GM18502 (cell line): Measurements from ENCODE around the gene ADAM8.
"Not testable (repeated sequence)": the region's sequence is repeated elsewhere in the genome, so short reads cannot be mapped to it uniquely, and the experiment has no call there.

Experiments used
- ATAC-seq: cut with Tn5 transposase; IDR thresholded peaks from one replicate; pipeline ENCODE4 v1.9.1; 2021; ENCODE audit warnings: mild to moderate bottlenecking; ENCODE audit not compliant: unreplicated experiment, poor library complexity

The ADAM8 gene

GRCh38 chr10:133235932-133236331 lies 40.7 kb downstream of the ADAM8 start:
- ATAC-seq = no peak

- no peak for ATAC-seq
Measured at GRCh38 chr10:133235265-133235855, 41.3 kb downstream of the ADAM8 start.

- not testable (repeated sequence) for ATAC-seq
Measured at GRCh38 chr10:133234796-133235195, 41.9 kb downstream of the ADAM8 start.

DNA sequence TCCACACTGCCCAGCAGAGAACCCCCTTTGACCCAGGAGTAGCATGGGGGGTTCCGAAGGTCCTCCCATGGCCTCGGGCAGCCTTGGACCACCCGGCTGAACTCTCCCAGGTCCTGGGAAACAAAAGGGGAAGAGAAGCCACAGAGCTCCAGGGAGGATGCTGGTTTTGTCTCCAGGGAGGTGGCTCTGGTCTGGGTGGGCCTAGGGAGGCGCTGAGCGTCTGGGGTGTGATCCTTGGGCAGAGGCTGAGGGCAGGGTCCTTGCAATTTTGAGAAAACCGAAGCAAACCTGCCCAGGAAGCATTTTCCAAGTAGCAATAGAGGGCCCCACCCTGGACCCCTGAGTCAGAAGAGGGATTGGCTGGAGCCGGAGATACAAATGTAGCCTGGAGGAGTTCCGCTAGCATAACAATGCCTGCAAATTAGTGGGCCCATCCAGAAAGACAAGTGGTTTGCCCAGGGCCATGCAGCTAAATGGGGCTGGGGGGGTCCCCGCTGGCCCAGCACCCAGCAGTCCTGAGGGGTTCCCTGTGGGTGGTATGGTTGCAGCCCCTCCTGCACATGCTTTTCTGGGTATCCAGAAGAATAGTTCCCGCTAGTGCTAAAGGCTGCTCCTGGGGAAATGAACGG lies 44.6 kb downstream of the ADAM8 start:
- ATAC-seq = no peak

GRCh38 chr10:133231244-133231945 lies 45.3 kb downstream of the ADAM8 start:
- no peak for ATAC-seq

GRCh38 chr10:133230387-133231195 lies 46.1 kb downstream of the ADAM8 start:
- ATAC-seq = no peak

GRCh38 chr10:133230044-133230361 lies 46.7 kb downstream of the ADAM8 start, which contains the start of gene UTF1:
Gene UTF1 (plus strand): TSS chr10:133230217. CDS start chr10:133230289, 72 bp downstream.
- ATAC-seq = no peak

GRCh38 chr10:133229265-133230043 lies 47.2 kb downstream of the ADAM8 start:
- no peak for ATAC-seq

- ATAC-seq = no peak
Measured at GRCh38 chr10:133227256-133227655, 49.4 kb downstream of the ADAM8 start.

DNA sequence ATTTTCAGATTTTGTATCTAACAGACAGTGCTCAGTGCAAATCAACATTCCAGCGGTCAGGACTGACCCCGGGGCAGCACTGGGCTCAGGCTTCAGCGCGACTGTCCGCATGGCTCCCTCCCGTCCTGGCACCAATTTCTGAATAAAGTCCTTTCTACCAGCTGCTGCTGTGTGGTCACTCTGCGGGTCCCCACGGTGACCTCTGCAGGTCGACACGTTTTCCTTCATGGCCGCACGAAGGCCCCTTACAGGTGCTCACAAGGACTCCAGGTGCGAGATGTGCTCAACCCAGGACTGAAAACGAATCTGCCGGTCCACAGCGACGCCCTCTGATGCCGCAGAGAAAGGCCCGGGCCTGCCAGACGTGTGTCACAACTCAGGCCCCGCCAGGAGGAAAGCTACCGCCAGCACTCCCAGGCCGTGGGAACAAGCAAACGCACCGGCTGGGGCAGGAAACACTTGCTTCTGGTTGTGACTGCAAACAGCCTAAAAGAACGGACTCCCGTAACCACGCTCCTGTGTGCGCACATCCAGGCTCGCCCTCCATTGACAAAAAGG lies 50.3 kb downstream of the ADAM8 start:
- no peak for ATAC-seq

DNA sequence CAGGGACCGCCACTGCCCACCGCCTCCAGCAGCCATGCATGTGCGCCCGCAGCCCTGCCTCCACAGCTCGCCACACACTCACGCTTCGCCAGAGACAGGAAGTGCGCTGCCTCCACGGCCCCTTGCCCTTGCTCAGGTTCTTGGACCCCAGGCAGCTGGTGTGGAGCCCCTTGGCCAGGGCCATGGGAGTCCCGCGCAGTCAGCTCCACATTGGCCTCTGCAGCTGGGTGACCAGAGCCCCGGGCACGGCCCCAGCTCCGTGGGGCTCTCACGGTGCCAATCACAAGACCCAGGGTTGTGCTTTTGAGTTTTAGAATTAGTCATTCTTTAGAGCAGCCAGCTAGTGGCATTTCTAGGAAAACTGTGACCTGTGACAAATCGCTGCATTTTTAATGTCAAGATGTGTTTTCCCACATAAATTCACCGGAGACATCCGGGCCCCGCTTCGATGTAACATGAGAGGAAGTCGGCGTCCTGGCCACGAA lies 50.9 kb downstream of the ADAM8 start:
- no peak for ATAC-seq

DNA sequence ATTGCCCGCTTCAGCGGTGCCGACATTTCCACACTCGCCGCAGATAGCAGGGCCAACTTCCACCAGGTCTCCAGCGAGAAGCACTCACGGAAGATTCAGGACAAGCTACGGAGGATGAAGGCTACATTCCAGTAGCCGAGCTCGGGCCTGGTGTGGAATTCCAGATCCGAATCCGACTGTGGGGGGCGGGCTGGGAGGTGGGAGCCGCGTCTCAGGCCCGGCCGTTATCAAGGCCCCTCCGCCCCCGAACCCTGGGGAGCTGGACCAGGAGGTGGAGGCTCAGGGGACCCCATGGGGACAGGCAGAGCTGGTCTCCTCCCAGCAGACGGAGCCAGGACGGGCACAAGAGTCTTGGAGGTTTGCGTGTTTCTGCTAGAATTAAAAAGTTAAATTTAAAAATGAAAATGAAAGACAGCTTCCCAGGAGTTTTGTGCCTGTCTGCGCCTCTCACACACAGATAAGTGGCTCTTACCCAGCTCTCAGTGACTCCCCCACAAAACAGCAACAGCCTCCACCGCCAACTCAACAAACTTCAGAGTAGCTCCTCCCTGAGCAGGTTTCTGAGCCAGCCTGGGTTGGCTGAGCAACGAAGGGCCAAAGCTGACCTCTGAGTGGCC lies 51.8 kb downstream of the ADAM8 start:
- no peak for ATAC-seq

- ATAC-seq = no peak
Measured at GRCh38 chr10:133224076-133224475, 52.6 kb downstream of the ADAM8 start.

GRCh38 chr10:133221756-133222155 lies 54.9 kb downstream of the ADAM8 start:
- not testable (repeated sequence) for ATAC-seq

DNA sequence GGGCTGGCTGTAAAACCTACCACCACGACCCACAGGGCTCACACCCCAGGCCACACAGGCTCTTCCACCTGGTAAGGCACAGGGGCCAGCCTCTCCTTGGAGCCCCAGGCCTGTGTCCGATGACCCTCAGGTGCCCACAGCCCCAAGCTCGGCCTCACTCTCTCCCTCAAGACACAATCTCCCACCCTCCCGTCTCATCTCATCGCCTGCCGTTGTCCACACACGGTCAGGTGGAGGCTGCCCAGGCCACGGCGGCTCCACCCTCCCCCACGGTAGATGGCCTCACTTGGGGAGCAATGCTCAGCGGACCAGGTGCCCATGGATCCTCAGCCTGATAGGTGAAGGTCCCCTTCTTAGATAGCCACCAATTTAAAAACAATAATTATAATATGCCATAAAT lies 55.3 kb downstream of the ADAM8 start:
- ATAC-seq = no peak

DNA sequence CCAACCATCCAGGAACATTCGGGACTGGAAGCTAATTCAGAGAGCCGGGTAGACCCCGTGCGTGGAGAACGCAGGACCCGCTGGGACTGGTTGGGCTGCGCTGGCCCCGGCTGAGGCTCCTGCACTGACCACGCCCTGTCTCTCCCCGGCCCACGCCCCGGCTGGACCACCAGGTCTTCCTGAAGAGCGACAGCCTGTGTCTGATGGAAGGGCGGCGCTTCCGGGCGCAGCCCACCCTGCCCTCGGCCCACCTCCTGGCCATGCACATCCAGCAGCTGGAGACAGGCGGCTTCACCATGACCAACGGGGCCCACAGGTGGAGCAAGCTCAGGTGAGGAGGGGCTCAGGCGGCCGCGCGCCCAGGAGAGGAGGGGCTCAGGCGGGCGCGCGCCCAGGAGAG lies 56.9 kb downstream of the ADAM8 start:
- no peak for ATAC-seq

GRCh38 chr10:133218891-133219290 lies 57.8 kb downstream of the ADAM8 start:
- no peak for ATAC-seq

DNA sequence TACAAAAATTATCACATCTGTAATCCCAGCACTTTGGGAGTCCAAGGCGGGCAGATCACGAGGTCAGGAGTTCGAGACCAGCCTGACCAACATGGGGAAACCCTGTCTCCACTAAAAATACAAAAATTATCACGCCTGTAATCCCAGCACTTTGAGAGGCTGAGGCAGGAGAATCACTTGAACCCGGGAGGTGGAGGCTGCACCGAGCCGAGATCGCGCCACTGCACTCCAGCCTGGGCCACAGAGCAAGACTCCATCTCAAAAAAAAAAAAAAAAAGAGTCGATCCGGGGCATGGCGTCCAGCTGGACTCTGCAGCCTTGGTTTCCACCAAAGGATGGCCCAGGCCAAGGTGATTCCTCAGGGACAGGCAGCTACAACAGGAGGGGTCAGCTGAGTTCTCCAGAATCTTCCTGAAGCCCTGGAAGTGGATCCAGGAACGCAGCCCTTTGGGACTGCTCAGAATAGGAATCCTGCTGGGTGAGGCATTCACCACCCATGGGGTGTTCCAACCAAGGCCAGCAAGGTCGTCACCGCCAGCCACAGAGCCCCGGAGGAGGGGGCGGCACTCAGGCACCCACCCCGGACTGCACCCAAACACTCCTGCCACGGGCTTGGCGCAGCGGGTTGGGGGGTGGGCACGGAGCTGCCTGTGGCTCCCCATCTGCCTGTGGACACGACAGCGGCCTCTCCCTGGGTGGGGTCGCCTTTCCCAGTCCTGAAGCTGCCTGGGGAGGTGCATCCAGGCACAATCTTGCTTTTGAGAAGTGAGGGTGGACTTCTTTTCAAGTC lies 58.7 kb downstream of the ADAM8 start:
- no peak for ATAC-seq

- ATAC-seq = no peak
Measured at GRCh38 chr10:133216776-133217175, 59.9 kb downstream of the ADAM8 start.
